Upper lobe of left lung (tissue), 4 donors: Measurements from ENCODE around the gene NPL.

Experiments used
- EP300 ChIP-seq, 4 donors: sonication (generic); formaldehyde crosslinking; IDR thresholded peaks; one replicate each; pipeline ENCODE4 v1.5.1; 2017; ENCODE audit warnings: antibody characterized with exemption in 4 of 4, control low read depth in 2 of 4
- POLR2A ChIP-seq, 4 donors: fragments of 450-650 bp; IDR thresholded peaks; one replicate each; pipeline ENCODE4 v1.5.1; 2016 to 2017; ENCODE audit warnings: antibody characterized with exemption in 4 of 4, mild to moderate bottlenecking in 2 of 4
- TF ChIP-seq, protein P1 (sequence below), 6 experiments: fragments of 450-650 bp in 4 of 6; fragments of 200-600 bp in 2 of 6; sonication (generic) in 2 of 6; IDR thresholded peaks; one replicate each; pipeline ENCODE4 v1.5.1; 2016 to 2019; ENCODE audit warnings: antibody characterized with exemption in 6 of 6

DNA sequence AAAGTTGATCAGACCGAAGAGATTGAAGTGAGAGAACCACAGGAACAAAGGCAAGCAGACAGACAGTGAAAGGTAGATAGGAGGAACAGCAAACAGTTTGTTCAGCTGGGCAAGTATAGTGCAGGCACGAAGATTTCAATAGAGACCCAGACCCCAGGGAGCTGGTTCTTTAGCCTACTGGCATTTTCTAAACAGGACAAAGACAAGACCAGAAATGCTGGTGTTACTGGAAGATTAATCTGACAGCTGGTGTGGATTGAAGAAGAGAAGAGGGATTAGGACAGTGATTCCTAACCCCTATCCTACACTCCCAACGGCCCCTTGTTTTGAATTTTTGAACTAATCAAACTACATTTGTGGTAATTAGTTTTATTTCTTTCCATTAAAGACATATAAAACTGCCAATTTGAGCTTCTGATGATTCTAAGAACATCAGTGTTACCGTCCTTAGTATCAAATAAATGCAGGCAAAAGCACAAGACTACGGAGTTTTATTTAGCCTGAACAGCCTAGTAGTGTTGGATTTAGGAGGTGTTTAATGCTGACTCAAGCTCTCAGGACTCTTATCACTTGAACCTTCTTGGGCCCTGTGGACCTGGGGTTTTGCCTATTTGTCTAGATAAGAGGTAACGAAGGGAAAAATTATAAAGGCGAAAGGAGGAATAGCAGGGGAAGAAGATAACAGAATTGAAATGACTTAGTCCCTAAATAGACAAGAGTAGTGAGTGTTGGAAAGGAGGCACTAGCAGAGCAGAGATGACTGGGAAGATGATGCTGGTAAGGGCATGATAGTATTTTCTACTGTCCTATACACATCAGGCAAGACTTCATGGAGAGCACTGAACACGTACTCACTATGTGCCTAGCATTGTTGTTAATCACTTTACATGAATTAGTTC lies 2.0 kb downstream of the NPL start:
- TF ChIP-seq, protein P1, sequence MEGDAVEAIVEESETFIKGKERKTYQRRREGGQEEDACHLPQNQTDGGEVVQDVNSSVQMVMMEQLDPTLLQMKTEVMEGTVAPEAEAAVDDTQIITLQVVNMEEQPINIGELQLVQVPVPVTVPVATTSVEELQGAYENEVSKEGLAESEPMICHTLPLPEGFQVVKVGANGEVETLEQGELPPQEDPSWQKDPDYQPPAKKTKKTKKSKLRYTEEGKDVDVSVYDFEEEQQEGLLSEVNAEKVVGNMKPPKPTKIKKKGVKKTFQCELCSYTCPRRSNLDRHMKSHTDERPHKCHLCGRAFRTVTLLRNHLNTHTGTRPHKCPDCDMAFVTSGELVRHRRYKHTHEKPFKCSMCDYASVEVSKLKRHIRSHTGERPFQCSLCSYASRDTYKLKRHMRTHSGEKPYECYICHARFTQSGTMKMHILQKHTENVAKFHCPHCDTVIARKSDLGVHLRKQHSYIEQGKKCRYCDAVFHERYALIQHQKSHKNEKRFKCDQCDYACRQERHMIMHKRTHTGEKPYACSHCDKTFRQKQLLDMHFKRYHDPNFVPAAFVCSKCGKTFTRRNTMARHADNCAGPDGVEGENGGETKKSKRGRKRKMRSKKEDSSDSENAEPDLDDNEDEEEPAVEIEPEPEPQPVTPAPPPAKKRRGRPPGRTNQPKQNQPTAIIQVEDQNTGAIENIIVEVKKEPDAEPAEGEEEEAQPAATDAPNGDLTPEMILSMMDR (IDR thresholded peaks at IDR 0.05) = no peak
- TF ChIP-seq POLR2A (IDR thresholded peaks at IDR 0.05) (no peak), EP300 (IDR thresholded peaks at IDR 0.05) (no peak)
